Measurements from ENCODE around the gene HHATL. TPM values are rescaled to one million over a fixed set of nuclear protein-coding genes. Genes with fewer than 3 reads are reported as not detected.

Gene HHATL
- total RNA-seq, 2 experiments from 2014 or later, result not detected

DNA sequence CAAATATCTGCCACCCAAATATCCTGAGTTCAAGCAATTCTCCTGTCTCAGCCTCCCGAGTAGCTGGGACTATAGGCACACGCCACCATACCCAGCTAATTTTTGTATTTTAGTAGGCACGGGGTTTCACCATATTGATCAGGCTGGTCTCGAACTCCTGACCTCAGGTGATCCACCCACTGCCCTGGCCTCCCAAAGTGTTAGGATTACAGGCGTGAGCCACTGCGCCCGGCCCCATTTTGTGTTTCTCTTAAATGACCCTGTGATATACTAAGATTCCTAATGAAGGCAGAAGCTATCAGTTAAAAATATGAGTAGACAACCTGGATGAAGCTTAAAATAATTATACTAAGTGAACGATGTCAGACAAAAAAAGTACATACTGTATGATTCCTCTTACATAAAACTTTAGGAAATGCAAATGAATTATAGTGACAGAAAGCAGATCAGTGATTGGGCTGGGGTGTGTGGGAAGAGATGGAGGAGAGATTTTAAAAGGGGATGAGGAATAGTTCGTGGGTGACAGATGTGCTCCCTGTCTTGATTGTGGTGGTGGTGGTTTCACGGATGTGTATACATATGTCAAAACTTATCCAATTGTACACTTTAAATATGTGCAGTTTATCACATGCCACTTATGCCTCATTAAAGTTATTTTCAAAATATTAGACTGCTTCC, 21.1 kb downstream of the HHATL start:
- H3K4me3 Mint-ChIP-seq, result no peak overlapping the region
- peaks cover 2% of the 10 kb centered on the region for H3K36me3 Mint-ChIP-seq (ENCODE audit: low read depth)
- DNase-seq, result no peak
- peaks cover 20% of the 10 kb centered on the region for H3K9me3 Mint-ChIP-seq
- CTCF ChIA-PET, result interaction anchor here (0.6 kb wide), 1 partner anchor 69 kb away, joined by 3 read pairs; no protein-coding TSS in a partner anchor
- intact Hi-C loops (cut with micrococcal nuclease), result no loop called here
- no peak overlapping the region for H3K27ac Mint-ChIP-seq
- peaks cover 4% of the 10 kb centered on the region for H3K4me1 Mint-ChIP-seq (ENCODE audit: low read depth)
- H3K27me3 Mint-ChIP-seq (ENCODE audit: low read depth), result peaks cover 22% of the 10 kb centered on the region

DNA sequence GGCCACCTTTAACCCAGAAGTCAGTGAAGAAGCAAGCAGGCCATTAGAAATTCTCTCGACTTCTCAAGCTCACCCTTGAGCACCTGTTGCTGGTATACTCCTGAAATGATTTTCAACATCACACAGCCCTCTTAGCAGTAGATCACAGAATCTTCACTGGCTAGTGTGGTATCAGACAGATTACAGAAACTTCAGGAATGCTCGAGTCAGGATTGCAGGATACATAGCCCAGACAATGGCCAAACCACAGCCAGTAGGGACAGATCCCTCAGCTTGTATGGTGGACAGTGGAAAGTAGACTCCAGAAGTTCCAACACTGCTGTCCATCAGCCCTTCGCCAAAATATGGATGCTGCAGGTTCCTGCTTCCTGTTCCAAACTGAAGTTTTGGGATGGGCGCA, 21.8 kb downstream of the HHATL start:
- peaks cover 2% of the 10 kb centered on the region for H3K4me1 Mint-ChIP-seq (ENCODE audit: low read depth)

DNA sequence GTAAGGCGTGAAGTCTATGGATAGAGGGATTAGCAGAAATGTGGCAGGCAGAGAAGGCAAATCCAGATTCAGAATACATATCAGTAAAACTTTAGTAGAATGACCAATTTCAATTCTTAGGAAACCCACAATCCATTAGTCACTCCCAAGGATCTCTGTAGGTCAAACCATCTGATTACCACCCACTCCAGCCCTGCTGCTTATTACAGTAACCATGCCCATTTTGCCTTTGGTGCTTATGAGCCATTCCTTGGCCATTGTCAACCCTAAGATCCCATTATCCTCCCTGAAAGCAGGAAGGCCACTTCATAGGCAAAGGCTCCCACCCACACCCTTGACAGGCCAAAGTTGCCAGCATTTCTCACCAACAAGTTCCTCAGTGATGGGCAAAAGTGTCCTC, 22.3 kb downstream of the HHATL start:
- H3K36me3 Mint-ChIP-seq (ENCODE audit: low read depth), result peaks cover 2% of the 10 kb centered on the region
- CTCF ChIA-PET, result no interaction called here
- no peak for DNase-seq
- H3K27ac Mint-ChIP-seq, result no peak overlapping the region
- H3K27me3 Mint-ChIP-seq (ENCODE audit: low read depth), result peaks cover 14% of the 10 kb centered on the region
- no peak overlapping the region for H3K4me3 Mint-ChIP-seq
- H3K9me3 Mint-ChIP-seq, result peaks cover 26% of the 10 kb centered on the region
- intact Hi-C loops (cut with micrococcal nuclease), result no loop called here
- peaks cover 2% of the 10 kb centered on the region for H3K4me1 Mint-ChIP-seq (ENCODE audit: low read depth)

More for the DNA sequence above, 21.8 kb downstream of the HHATL start:
- intact Hi-C loops (cut with micrococcal nuclease), result no loop called here
- DNase-seq, result no peak
- peaks cover 2% of the 10 kb centered on the region for H3K36me3 Mint-ChIP-seq (ENCODE audit: low read depth)
- no peak overlapping the region for H3K27ac Mint-ChIP-seq
- CTCF ChIA-PET, result interaction anchor here (0.6 kb wide), 1 partner anchor 70 kb away, joined by 3 read pairs; no protein-coding TSS in a partner anchor
- no peak overlapping the region for H3K4me3 Mint-ChIP-seq
- peaks cover 26% of the 10 kb centered on the region for H3K9me3 Mint-ChIP-seq
- peaks cover 19% of the 10 kb centered on the region for H3K27me3 Mint-ChIP-seq (ENCODE audit: low read depth)

DNA sequence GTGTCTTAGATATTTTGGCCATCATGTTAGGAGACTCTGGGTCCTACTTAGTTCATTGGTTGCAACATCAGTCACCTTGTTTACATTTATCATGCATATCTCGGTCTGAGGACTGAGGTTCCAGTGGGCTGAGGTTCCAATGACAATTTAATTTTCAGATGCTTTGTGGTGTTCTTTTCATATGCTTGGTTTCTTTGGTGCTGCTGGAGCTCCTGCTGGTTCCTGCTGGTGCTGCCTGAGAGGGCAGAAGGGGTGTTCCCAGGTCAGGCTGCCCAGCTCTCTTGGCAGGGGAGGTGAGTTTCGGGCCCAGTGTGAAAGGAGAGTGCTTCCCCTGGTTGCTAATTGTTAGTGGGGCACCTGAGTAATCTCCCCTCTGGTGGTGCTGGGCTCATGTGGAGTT, 24.2 kb downstream of the HHATL start:
- H3K27ac Mint-ChIP-seq, result no peak overlapping the region
- H3K36me3 Mint-ChIP-seq (ENCODE audit: low read depth), result peaks cover 2% of the 10 kb centered on the region
- peaks cover 26% of the 10 kb centered on the region for H3K9me3 Mint-ChIP-seq
- H3K4me3 Mint-ChIP-seq, result no peak overlapping the region
- intact Hi-C loops (cut with micrococcal nuclease), result no loop called here
- peaks cover 2% of the 10 kb centered on the region for H3K4me1 Mint-ChIP-seq (ENCODE audit: low read depth)
- CTCF ChIA-PET, result no interaction called here
- peaks cover 9% of the 10 kb centered on the region for H3K27me3 Mint-ChIP-seq (ENCODE audit: low read depth)
- no peak for DNase-seq

GRCh38 chr3:42675909-42676308, 26.7 kb downstream of the HHATL start:
- CTCF ChIA-PET, result interaction anchor here (0.6 kb wide), 1 partner anchor 122 kb away, joined by 4 read pairs; no protein-coding TSS in a partner anchor
- Mint-ChIP-seq H3K4me3 (no peak overlapping the region), H3K36me3 (ENCODE audit: low read depth) (peaks cover 2% of the 10 kb centered on the region), H3K9me3 (peaks cover 26% of the 10 kb centered on the region), H3K27me3 (ENCODE audit: low read depth) (peaks cover 3% of the 10 kb centered on the region), H3K27ac (no peak overlapping the region), H3K4me1 (ENCODE audit: low read depth) (peaks cover 2% of the 10 kb centered on the region)
- intact Hi-C loops (cut with micrococcal nuclease), result loop anchor here (2.0 kb wide), 1 partner anchor 43 kb away; no protein-coding TSS in a partner anchor
- DNase-seq, result no peak

DNA sequence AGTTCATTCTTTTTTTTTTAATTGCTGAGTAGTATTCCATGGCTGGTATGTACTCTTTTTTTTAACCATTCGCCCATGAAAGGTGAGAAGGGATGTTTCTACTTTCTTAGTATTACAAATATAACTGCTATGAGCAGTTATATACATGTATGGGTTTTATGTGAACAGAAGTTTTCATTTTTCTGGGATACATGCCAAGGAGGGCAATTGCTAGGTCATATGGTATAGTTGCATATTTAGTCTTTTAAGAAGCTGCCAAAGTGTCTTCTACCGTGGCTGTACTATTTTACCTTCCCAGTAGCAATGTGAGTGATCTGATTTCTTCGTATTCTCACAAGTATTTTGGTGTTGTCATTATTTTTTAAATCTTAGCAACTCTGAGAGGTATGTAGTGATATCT, 28.5 kb downstream of the HHATL start:
- intact Hi-C loops (cut with micrococcal nuclease), result loop anchor here (2.0 kb wide), 1 partner anchor 45 kb away; no protein-coding TSS in a partner anchor
- Mint-ChIP-seq H3K27ac (no peak overlapping the region), H3K4me3 (no peak overlapping the region), H3K9me3 (peaks cover 26% of the 10 kb centered on the region), H3K27me3 (ENCODE audit: low read depth) (peaks cover 3% of the 10 kb centered on the region), H3K4me1 (ENCODE audit: low read depth) (peaks cover 2% of the 10 kb centered on the region), H3K36me3 (ENCODE audit: low read depth) (peaks cover 2% of the 10 kb centered on the region)
- CTCF ChIA-PET, result no interaction called here
- no peak for DNase-seq

DNA sequence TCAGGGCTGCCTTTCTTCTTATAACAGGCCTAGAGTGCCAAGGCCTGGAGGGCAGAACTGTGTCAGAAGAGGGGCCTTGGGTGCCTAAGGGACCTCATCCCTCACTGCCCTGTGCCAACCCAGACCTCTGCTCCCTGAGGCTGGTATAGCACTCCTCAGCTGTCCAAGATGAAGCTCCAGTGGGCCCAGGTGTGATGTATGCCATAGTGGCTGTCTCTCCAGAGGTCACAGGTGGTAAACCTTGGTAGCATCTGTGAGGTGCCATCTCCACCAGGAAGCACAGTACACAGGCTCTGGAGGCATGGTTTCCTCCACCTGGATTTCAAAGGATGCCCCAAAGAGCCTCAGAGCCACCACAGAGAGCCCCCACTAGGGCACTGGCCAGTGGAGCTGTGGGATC, 29.5 kb downstream of the HHATL start:
- peaks cover 3% of the 10 kb centered on the region for H3K27me3 Mint-ChIP-seq (ENCODE audit: low read depth)

GRCh38 chr3:42672515-42672914, 30.1 kb downstream of the HHATL start:
- Mint-ChIP-seq H3K27me3 (ENCODE audit: low read depth) (peaks cover 3% of the 10 kb centered on the region), H3K27ac (no peak overlapping the region), H3K4me1 (ENCODE audit: low read depth) (no peaks in the 10 kb centered on the region), H3K4me3 (no peak overlapping the region), H3K9me3 (peaks cover 12% of the 10 kb centered on the region), H3K36me3 (ENCODE audit: low read depth) (no peaks in the 10 kb centered on the region)
- intact Hi-C loops (cut with micrococcal nuclease), result no loop called here
- DNase-seq, result no peak
- CTCF ChIA-PET, result no interaction called here

More for the DNA sequence above, 29.5 kb downstream of the HHATL start:
- Mint-ChIP-seq H3K4me3 (no peak overlapping the region), H3K9me3 (peaks cover 18% of the 10 kb centered on the region), H3K36me3 (ENCODE audit: low read depth) (peaks cover 2% of the 10 kb centered on the region), H3K27ac (no peak overlapping the region), H3K4me1 (ENCODE audit: low read depth) (no peaks in the 10 kb centered on the region)
- CTCF ChIA-PET, result no interaction called here
- DNase-seq, result no peak
- intact Hi-C loops (cut with micrococcal nuclease), result no loop called here

GRCh38 chr3:42670670-42671069, 31.9 kb downstream of the HHATL start:
- Mint-ChIP-seq H3K4me3 (no peak overlapping the region), H3K36me3 (ENCODE audit: low read depth) (no peaks in the 10 kb centered on the region), H3K9me3 (no peaks in the 10 kb centered on the region), H3K27me3 (ENCODE audit: low read depth) (no peaks in the 10 kb centered on the region), H3K4me1 (ENCODE audit: low read depth) (no peaks in the 10 kb centered on the region), H3K27ac (no peak overlapping the region)
- CTCF ChIA-PET, result no interaction called here
- intact Hi-C loops (cut with micrococcal nuclease), result no loop called here
- DNase-seq, result no peak

- H3K9me3 Mint-ChIP-seq, result no peaks in the 10 kb centered on the region
- DNase-seq, result no peak
- H3K4me3 Mint-ChIP-seq, result no peak overlapping the region
- H3K36me3 Mint-ChIP-seq (ENCODE audit: low read depth), result no peaks in the 10 kb centered on the region
- H3K27me3 Mint-ChIP-seq (ENCODE audit: low read depth), result no peaks in the 10 kb centered on the region
- intact Hi-C loops (cut with micrococcal nuclease), result no loop called here
- CTCF ChIA-PET, result no interaction called here
- no peak overlapping the region for H3K27ac Mint-ChIP-seq
- no peaks in the 10 kb centered on the region for H3K4me1 Mint-ChIP-seq (ENCODE audit: low read depth)
Observed at GRCh38 chr3:42670051-42670576, 32.5 kb downstream of the HHATL start.

- no peaks in the 10 kb centered on the region for H3K9me3 Mint-ChIP-seq
- H3K4me3 Mint-ChIP-seq, result no peak overlapping the region
- H3K27me3 Mint-ChIP-seq (ENCODE audit: low read depth), result no peaks in the 10 kb centered on the region
- H3K27ac Mint-ChIP-seq, result no peak overlapping the region
- CTCF ChIA-PET, result interaction anchor here (0.9 kb wide), 1 partner anchor 16 kb away, joined by 4 read pairs; no protein-coding TSS in a partner anchor
- intact Hi-C loops (cut with micrococcal nuclease), result no loop called here
- no peaks in the 10 kb centered on the region for H3K4me1 Mint-ChIP-seq (ENCODE audit: low read depth)
- DNase-seq, result no peak
- no peaks in the 10 kb centered on the region for H3K36me3 Mint-ChIP-seq (ENCODE audit: low read depth)
Observed at GRCh38 chr3:42668793-42669217, 33.8 kb downstream of the HHATL start.

- CTCF ChIA-PET, result no interaction called here
- intact Hi-C loops (cut with micrococcal nuclease), result no loop called here
- Mint-ChIP-seq H3K4me1 (ENCODE audit: low read depth) (no peaks in the 10 kb centered on the region), H3K36me3 (ENCODE audit: low read depth) (no peaks in the 10 kb centered on the region), H3K27ac (no peak overlapping the region), H3K4me3 (no peak overlapping the region), H3K27me3 (ENCODE audit: low read depth) (no peaks in the 10 kb centered on the region), H3K9me3 (no peaks in the 10 kb centered on the region)
- no peak for DNase-seq
Observed at GRCh38 chr3:42668413-42668760, 34.2 kb downstream of the HHATL start.

Data from activated naive CD4-positive, alpha-beta T cell treated with anti-CD3 and anti-CD28 coated beads for 36 hours (primary cell).